Kidney (tissue), 14 donors: ENCODE measurements around the gene DYNC1I1. TPM values are rescaled to one million over a fixed set of nuclear protein-coding genes. Genes with fewer than 3 reads are reported as not detected.

ENCODE experiments used
- DNase-seq, 5 donors: peaks; one replicate each; pipeline ENCODE4 v3.0.0-alpha.2; 2013 to 2020
- FAIRE-seq: peaks from 2 replicates; lab custom pipeline; 2012; peaks lifted over from hg19 to GRCh38; lab: Jason Lieb, UNC
- H3K27ac ChIP-seq, 2 donors: one replicate each; pipeline ENCODE4 v1.7.0; 2013; ENCODE audit warnings: low read depth in 2 of 2, low read length in 2 of 2, inconsistent platforms in 1 of 2
- H3K27me3 ChIP-seq: one replicate; pipeline ENCODE4 v1.7.1; 2013; ENCODE audit warnings: low read length, inconsistent platforms; ENCODE audit not compliant: control insufficient read depth, insufficient read depth
- H3K36me3 ChIP-seq, 3 donors: one replicate each; pipeline versions ENCODE4 v1.7.0 to v1.7.1; 2013; ENCODE audit warnings: low read length in 3 of 3, control low read depth in 1 of 3, inconsistent platforms in 1 of 3; ENCODE audit not compliant: insufficient read depth in 3 of 3, control insufficient read depth in 2 of 3
- H3K4me1 ChIP-seq, 3 donors: one replicate each; pipeline versions ENCODE4 v1.7.0 to v1.7.1; 2013; ENCODE audit warnings: low read length in 3 of 3, inconsistent platforms in 1 of 3, low read depth in 1 of 3; ENCODE audit not compliant: control insufficient read depth in 2 of 3, insufficient read depth in 2 of 3
- H3K4me3 ChIP-seq, 3 donors: one replicate each; pipeline versions ENCODE4 v1.7.0 to v1.8.1; 2013; ENCODE audit warnings: low read length in 3 of 3, control low read depth in 1 of 3, inconsistent platforms in 1 of 3
- H3K9ac ChIP-seq, 3 donors: one replicate each; pipeline versions ENCODE4 v1.7.0 to v1.7.1; 2013; ENCODE audit warnings: low read length in 3 of 3, control low read depth in 1 of 3, inconsistent platforms in 1 of 3
- H3K9me3 ChIP-seq, 3 donors: one replicate each; pipeline versions ENCODE4 v1.7.0 to v1.7.1; 2013; ENCODE audit warnings: low read length in 3 of 3, control low read depth in 1 of 3, inconsistent platforms in 1 of 3; ENCODE audit not compliant: control insufficient read depth in 2 of 3, insufficient read depth in 1 of 3
- intact Hi-C: fragments of 100-400 bp; cut with DNase I; formaldehyde crosslinking; loops from one replicate; pipeline ENCODE4 v1.11.1; 2022
- polyA plus RNA-seq: library from polyadenylated mRNA; stranded (reverse); fragments of 350-450 nt; fragmentation: Illumina TruSeq; extraction: RNeasy Lipid Tissue Mini Kit (QIAGEN cat#74804); gene quantifications from one replicate; pipeline ENCODE4 v1.2.3, GENCODE V29; 2014; ENCODE audit warnings: low read depth, low replicate concordance; ENCODE audit not compliant: insufficient read depth
- total RNA-seq: library from RNA; stranded (reverse); fragmentation: NEBNext Ultra II Directional; extraction: Animal tissue kit (Norgen Biotek cat#: 25700); gene quantifications from one replicate; pipeline ENCODE4 v1.2.1, GENCODE V29; 2021
- TF ChIP-seq, protein P1 (sequence below): IDR thresholded peaks from 3 replicates; pipeline ENCODE4 v1.5.1; 2012; ENCODE audit warnings: mild to moderate bottlenecking, moderate library complexity, borderline replicate concordance; ENCODE audit not compliant: insufficient read depth; ENCODE audit errors: extremely low read depth
- donor health status: control.
- donor health status: control.
- donor health status: control.
- donor health status: control.
- donor health status: control.
- donor health status: DM: yes; HTN: yes; CAD: no.
- donor health status: Normal renal cell carcinoma (clear cell type).

Gene DYNC1I1
- total and polyA plus RNA-seq, 2 donors from 2014 or later: 2.3 to 2.6 TPM

DNA sequence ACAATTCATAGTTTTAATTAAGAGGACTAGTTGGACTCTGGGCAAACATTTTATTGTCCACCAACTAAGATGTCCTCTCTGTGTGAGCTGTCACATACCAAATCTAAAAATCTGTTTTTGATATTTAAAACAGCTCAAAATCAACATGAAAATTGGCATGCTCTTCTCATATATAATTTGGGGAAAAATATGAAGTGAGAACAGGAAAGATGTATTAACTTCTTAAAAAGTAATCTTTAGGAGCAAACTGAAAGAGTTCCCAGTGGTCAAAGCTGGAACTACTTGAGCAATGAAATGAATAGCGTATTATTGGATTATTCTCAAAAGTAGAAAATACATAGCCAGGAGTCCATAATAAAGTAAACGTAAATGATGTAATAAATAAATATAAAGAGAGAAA, 147.2 kb downstream of the DYNC1I1 start:
- intact Hi-C loops: loop anchor here (10.0 kb wide), 1 partner anchor 1105 kb away; the partner anchor contains the start of gene DLX5

DNA sequence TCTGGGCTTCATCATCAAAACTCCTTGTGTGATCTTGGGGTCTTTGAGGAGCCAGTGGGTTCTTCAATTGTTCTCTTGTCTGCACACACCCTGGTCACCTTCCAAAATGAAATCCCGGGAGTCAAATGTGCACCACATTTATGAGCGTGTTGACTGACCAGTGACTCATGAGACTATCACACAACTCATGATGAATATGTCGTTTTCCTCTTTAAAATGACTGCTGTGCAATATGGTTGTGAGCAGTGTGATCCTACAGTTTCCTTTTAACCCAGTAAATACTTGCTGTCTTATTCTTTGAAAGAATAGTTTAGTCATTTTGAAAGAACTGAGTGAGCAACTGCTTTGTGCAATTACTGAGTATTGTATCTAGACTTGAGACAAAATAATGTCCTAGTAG, 149.2 kb downstream of the DYNC1I1 start:
- intact Hi-C loops: no loop called here
- FAIRE-seq: no peak

More for the DNA sequence above, 147.2 kb downstream of the DYNC1I1 start:
- Histone ChIP-seq H3K36me3 (no peaks in the 10 kb centered on the region), H3K4me3 (no peak overlapping the region), H3K27me3 (peaks cover 7% of the 10 kb centered on the region), H3K27ac (no peak overlapping the region), H3K9me3 (no peaks in the 10 kb centered on the region), H3K9ac (no peak overlapping the region), H3K4me1 (no peaks in the 10 kb centered on the region)
- DNase-seq: no peak
- TF ChIP-seq, protein P1, sequence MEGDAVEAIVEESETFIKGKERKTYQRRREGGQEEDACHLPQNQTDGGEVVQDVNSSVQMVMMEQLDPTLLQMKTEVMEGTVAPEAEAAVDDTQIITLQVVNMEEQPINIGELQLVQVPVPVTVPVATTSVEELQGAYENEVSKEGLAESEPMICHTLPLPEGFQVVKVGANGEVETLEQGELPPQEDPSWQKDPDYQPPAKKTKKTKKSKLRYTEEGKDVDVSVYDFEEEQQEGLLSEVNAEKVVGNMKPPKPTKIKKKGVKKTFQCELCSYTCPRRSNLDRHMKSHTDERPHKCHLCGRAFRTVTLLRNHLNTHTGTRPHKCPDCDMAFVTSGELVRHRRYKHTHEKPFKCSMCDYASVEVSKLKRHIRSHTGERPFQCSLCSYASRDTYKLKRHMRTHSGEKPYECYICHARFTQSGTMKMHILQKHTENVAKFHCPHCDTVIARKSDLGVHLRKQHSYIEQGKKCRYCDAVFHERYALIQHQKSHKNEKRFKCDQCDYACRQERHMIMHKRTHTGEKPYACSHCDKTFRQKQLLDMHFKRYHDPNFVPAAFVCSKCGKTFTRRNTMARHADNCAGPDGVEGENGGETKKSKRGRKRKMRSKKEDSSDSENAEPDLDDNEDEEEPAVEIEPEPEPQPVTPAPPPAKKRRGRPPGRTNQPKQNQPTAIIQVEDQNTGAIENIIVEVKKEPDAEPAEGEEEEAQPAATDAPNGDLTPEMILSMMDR: no peak
- FAIRE-seq: no peak

DNA sequence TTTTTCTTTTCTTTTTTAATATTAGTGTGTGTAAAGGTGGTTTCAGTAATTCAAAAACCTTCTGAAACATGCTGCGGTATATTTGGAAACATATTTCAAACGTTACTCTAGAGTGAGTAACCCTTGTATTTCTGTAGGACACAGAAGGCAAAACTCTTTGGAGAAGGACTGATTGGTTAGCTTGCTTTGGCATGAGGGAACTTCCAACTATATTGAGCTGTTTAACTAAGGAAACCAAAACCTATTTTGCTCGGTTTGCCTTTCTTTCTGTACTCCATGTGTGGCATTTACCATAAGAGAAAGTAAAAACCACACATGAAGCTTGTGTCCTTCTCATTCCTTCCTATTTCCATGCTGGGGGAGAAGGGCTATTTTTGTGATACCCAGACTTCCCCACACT, 149.8 kb downstream of the DYNC1I1 start:
- DNase-seq: no peak
- FAIRE-seq: no peak
- H3K9ac ChIP-seq: no peak overlapping the region
- H3K4me3 ChIP-seq: no peak overlapping the region
- no peaks in the 10 kb centered on the region for H3K27me3 ChIP-seq
- H3K36me3 ChIP-seq: no peaks in the 10 kb centered on the region
- H3K27ac ChIP-seq: no peak overlapping the region
- intact Hi-C loops: no loop called here
- H3K9me3 ChIP-seq: no peaks in the 10 kb centered on the region
- no peaks in the 10 kb centered on the region for H3K4me1 ChIP-seq
- TF ChIP-seq, protein P1: no peak

More for the DNA sequence above, 149.2 kb downstream of the DYNC1I1 start:
- no peak overlapping the region for H3K27ac ChIP-seq
- no peaks in the 10 kb centered on the region for H3K9me3 ChIP-seq
- DNase-seq: no peak
- H3K4me3 ChIP-seq: no peak overlapping the region
- H3K27me3 ChIP-seq: no peaks in the 10 kb centered on the region
- H3K9ac ChIP-seq: no peak overlapping the region
- TF ChIP-seq, protein P1: no peak
- no peaks in the 10 kb centered on the region for H3K36me3 ChIP-seq
- no peaks in the 10 kb centered on the region for H3K4me1 ChIP-seq

DNA sequence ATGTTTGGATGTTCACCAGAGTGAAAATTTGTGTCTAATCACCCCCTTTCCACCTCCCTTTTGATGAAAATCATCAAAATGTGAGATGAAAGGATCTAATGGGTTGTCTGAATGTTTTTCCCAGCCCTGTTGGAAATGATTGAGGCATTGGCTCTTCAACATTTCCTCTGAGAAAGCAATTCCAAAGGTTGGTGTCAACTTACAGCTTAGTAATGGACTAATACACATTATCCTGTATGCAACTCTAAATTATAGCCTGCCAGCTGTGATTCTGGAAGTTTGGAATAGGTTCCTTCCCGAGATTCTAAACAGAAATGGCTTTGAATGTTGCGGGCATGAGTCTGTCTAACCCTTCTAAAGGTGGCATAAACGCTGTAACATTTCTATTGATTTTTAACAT, 152.9 kb downstream of the DYNC1I1 start:
- intact Hi-C loops: no loop called here
- FAIRE-seq: no peak
- Histone ChIP-seq H3K27ac (no peak overlapping the region), H3K4me3 (no peak overlapping the region), H3K36me3 (no peaks in the 10 kb centered on the region), H3K4me1 (no peaks in the 10 kb centered on the region), H3K9ac (no peak overlapping the region), H3K27me3 (no peaks in the 10 kb centered on the region), H3K9me3 (no peaks in the 10 kb centered on the region)
- TF ChIP-seq, protein P1: no peak
- DNase-seq: no peak
